DOHH2 (cell line): ENCODE measurements around the gene CLSTN1.

Source experiments
- H3F3A ChIP-seq: fragments of 200-600 bp; sonication (generic), shearing (Covaris generic); 2 replicates; pipeline ENCODE4 v1.6.0; 2016; ENCODE audit warnings: antibody characterized with exemption, mild to moderate bottlenecking; ENCODE audit not compliant: control insufficient read depth, insufficient read depth
- H3K27ac ChIP-seq: fragments of 200-600 bp; sonication (generic); 2 replicates; pipeline ENCODE4 v1.5.1; 2014; ENCODE audit warnings: low read depth, mild to moderate bottlenecking, low read length, moderate library complexity
- H3K27me3 ChIP-seq: fragments of 200-600 bp; sonication (generic); 2 replicates; pipeline ENCODE4 v1.6.1; 2014; ENCODE audit warnings: mild to moderate bottlenecking, low read length, mixed read lengths; ENCODE audit not compliant: control insufficient read depth
- H3K36me3 ChIP-seq: fragments of 200-600 bp; sonication (generic); 2 replicates; pipeline ENCODE4 v1.6.1; 2014; ENCODE audit warnings: mild to moderate bottlenecking, low read length, moderate library complexity, mixed read lengths; ENCODE audit not compliant: control insufficient read depth
- H3K4me1 ChIP-seq: fragments of 200-600 bp; sonication (generic); 2 replicates; pipeline ENCODE4 v1.6.1; 2014; ENCODE audit warnings: mild to moderate bottlenecking, low read length, mixed read lengths; ENCODE audit not compliant: control insufficient read depth
- H3K4me2 ChIP-seq: fragments of 200-600 bp; sonication (generic); 2 replicates; pipeline ENCODE4 v1.6.0; 2014; ENCODE audit warnings: mild to moderate bottlenecking, low read length, moderate library complexity
- H3K4me3 ChIP-seq: fragments of 200-600 bp; sonication (generic); 2 replicates; pipeline ENCODE4 v1.5.1; 2014; ENCODE audit warnings: mild to moderate bottlenecking, low read length, mixed read lengths
- H3K79me2 ChIP-seq: fragments of 200-600 bp; sonication (generic); 2 replicates; pipeline ENCODE4 v1.6.1; 2014; ENCODE audit warnings: mild to moderate bottlenecking, low read length, mixed read lengths; ENCODE audit not compliant: control insufficient read depth
- H3K9me2 ChIP-seq: fragments of 200-600 bp; sonication (generic); replicated peaks from 2 replicates; pipeline ENCODE4 v1.6.1; 2014; ENCODE audit warnings: mild to moderate bottlenecking, low read length, mixed read lengths; ENCODE audit not compliant: control insufficient read depth
- H3K9me3 ChIP-seq: fragments of 200-600 bp; sonication (generic); 2 replicates; pipeline ENCODE4 v1.6.1; 2014; ENCODE audit warnings: antibody characterized with exemption, low read length, mixed read lengths; ENCODE audit not compliant: control insufficient read depth, insufficient read depth
- H4K20me1 ChIP-seq: fragments of 200-600 bp; sonication (generic); 2 replicates; pipeline ENCODE4 v1.6.0; 2014; ENCODE audit warnings: low read depth, mild to moderate bottlenecking, antibody characterized with exemption, low read length, moderate library complexity; ENCODE audit not compliant: control insufficient read depth, insufficient read depth
- EZH2phosphoT487 ChIP-seq: fragments of 200-600 bp; sonication (generic); IDR thresholded peaks from 2 replicates; pipeline ENCODE4 v1.6.1; 2017; ENCODE audit warnings: borderline replicate concordance, mild to moderate bottlenecking, antibody characterized with exemption, low read length, moderate library complexity, mixed read lengths
- TF ChIP-seq, protein P1 (sequence below): fragments of 200-600 bp; sonication (generic); IDR thresholded peaks from one replicate; pipeline ENCODE4 v1.5.1; 2014; ENCODE audit warnings: antibody characterized with exemption, mild to moderate bottlenecking, low read depth, low read length; ENCODE audit not compliant: poor library complexity, severe bottlenecking

Gene CLSTN1

DNA sequence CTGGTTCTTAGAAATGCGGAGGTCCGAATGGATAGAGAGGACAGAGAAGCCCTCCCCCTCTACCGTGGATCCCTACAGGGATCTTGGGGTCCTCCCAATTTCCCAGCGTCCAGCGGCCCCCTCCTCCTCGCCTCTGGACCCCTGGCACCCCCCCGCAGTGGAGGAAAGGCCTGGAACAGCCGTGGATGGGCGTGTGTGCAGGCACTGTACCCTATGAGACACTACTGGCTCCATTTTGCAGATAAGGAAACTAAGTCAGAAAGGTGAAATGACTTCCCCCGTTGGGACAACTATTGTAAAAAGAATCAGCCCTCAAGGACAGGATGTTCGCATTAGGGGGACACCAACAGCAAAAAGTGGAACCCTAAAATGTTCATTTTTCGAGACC, 931 bp upstream of the CLSTN1 start:
- Histone ChIP-seq H3F3A (peaks cover 24% of the 10 kb centered on the region), H3K27ac (no peak overlapping the region), H4K20me1 (0 out of 2 replicates have a peak, but pooled peaks cover under 1% of the 10 kb centered on the region), H3K9me2 (no peaks in the 10 kb centered on the region), H3K4me2 (peak overlapping the region; percentile 68), H3K27me3 (no peaks in the 10 kb centered on the region), H3K9me3 (no peaks in the 10 kb centered on the region), H3K4me1 (peaks cover 63% of the 10 kb centered on the region), H3K4me3 (peak overlapping the region; percentile 65), H3K79me2 (peaks cover 38% of the 10 kb centered on the region), H3K36me3 (peaks cover 27% of the 10 kb centered on the region)
- TF ChIP-seq, protein P1, sequence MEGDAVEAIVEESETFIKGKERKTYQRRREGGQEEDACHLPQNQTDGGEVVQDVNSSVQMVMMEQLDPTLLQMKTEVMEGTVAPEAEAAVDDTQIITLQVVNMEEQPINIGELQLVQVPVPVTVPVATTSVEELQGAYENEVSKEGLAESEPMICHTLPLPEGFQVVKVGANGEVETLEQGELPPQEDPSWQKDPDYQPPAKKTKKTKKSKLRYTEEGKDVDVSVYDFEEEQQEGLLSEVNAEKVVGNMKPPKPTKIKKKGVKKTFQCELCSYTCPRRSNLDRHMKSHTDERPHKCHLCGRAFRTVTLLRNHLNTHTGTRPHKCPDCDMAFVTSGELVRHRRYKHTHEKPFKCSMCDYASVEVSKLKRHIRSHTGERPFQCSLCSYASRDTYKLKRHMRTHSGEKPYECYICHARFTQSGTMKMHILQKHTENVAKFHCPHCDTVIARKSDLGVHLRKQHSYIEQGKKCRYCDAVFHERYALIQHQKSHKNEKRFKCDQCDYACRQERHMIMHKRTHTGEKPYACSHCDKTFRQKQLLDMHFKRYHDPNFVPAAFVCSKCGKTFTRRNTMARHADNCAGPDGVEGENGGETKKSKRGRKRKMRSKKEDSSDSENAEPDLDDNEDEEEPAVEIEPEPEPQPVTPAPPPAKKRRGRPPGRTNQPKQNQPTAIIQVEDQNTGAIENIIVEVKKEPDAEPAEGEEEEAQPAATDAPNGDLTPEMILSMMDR: no peak
- no peak for TF ChIP-seq EZH2phosphoT487

DNA sequence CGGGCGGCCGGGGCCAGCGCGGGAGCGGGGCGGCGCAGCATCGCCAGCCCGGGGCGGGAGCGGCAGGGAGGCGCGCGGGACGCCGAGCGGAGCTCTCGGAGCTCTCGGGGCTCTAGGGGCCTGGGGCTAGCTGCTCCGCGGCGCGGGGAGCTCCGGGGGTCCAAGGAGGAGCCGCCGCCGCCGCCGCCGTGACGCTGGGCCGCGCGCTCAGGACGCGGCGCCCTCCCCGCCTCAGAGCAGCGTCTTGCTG, 147 bp downstream of the CLSTN1 start:
- Histone ChIP-seq H3K9me2 (no peaks in the 10 kb centered on the region), H3K79me2 (peaks cover 49% of the 10 kb centered on the region), H3K4me3 (peak overlapping the region; percentile 96), H3K36me3 (peaks cover 32% of the 10 kb centered on the region), H4K20me1 (0 out of 2 replicates have a peak, but pooled peaks cover 4% of the 10 kb centered on the region), H3K9me3 (no peaks in the 10 kb centered on the region), H3K4me1 (peaks cover 74% of the 10 kb centered on the region), H3K27me3 (no peaks in the 10 kb centered on the region), H3K4me2 (peak overlapping the region; percentile 79), H3K27ac (peak overlapping the region; percentile 24; the same call in 1 of the 2 replicates), H3F3A (peaks cover 27% of the 10 kb centered on the region)
- TF ChIP-seq EZH2phosphoT487: no peak
- TF ChIP-seq, protein P1: no peak

DNA sequence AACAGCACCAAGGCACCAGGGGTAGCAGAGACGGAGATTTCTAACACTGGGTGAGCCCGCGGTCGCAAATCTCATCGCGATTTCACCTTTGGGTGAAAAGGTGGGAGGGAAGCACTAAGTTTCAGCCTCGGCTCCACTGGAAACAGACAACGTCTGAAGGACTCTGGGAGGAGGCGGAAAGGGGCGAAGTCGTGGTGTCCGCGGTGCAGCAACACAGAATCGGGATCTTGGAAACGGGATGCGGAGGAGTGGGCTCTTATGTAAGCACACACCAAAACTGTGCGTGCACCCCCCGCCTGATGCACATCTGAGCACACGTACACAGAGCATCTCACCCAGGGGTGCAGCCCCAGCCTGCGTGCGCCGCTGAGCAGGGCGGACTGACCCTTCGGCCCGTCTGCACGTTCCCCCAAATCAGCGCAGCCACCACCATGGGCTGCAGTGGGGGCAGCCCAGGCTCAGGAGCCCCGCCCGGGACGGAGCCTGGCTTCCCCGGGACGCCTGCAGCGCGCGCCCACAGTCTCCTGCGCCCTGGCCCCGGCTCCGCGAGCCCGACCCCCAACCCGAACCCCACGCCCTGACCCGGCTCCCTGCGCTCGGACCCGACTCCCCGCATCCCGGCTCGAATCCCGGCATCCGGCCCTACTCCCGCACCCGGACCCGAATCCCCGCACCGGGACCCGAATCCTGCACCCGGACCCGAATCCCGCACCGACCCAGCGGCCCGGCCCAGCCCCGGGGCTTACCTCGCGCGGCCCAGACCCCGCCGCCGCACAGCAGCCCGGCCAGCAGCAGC, 670 bp downstream of the CLSTN1 start:
- H3K9me2 ChIP-seq: no peaks in the 10 kb centered on the region
- peak overlapping the region; percentile 96 for H3K4me3 ChIP-seq
- H3K4me2 ChIP-seq: peak overlapping the region; percentile 79
- H3F3A ChIP-seq: peaks cover 27% of the 10 kb centered on the region
- H3K9me3 ChIP-seq: no peaks in the 10 kb centered on the region
- TF ChIP-seq EZH2phosphoT487: no peak
- peak overlapping the region; percentile 24 for H3K27ac ChIP-seq
- H4K20me1 ChIP-seq: 0 out of 2 replicates have a peak, but pooled peaks cover 4% of the 10 kb centered on the region
- peaks cover 54% of the 10 kb centered on the region for H3K79me2 ChIP-seq
- no peaks in the 10 kb centered on the region for H3K27me3 ChIP-seq
- peaks cover 37% of the 10 kb centered on the region for H3K36me3 ChIP-seq
- peaks cover 75% of the 10 kb centered on the region for H3K4me1 ChIP-seq

DNA sequence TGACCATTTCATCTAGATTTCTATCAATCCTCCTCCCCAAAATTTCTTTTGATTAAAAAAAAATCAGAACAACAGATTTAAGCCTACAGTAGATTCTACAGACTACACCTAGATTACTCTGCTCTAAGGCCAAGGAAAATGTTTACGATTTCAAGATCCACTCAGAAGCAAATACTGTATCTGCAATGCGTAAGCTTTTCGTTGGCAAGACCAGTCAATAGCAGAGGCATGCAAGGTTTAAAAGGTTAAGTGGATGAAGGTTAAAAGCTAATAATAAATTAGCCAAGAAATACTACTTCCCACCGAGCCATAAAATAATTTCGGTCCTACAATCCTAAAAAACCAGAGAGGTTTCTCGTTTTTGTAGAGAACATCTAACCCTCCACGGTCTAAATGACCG, 1.3 kb downstream of the CLSTN1 start:
- Histone ChIP-seq H3K4me3 (peak overlapping the region; percentile 96), H3K4me2 (peak overlapping the region; percentile 79), H3K27ac (peak overlapping the region; percentile 24), H3K9me2 (no peaks in the 10 kb centered on the region), H3K36me3 (peaks cover 43% of the 10 kb centered on the region), H3K4me1 (peaks cover 75% of the 10 kb centered on the region), H3K27me3 (no peaks in the 10 kb centered on the region), H3K79me2 (peaks cover 60% of the 10 kb centered on the region), H4K20me1 (0 out of 2 replicates have a peak, but pooled peaks cover 4% of the 10 kb centered on the region), H3F3A (peaks cover 30% of the 10 kb centered on the region), H3K9me3 (no peaks in the 10 kb centered on the region)
- TF ChIP-seq EZH2phosphoT487: no peak
